AG04450 (cell line): ENCODE data around the gene GNB5. TPM values are rescaled to one million over a fixed set of nuclear protein-coding genes. Genes with fewer than 3 reads are reported as not detected.
"Not testable (repeated sequence)": the region's sequence is repeated elsewhere in the genome, so short reads cannot be mapped to it uniquely, and the experiment has no call there.

Source experiments
- CTCF ChIA-PET: fragments of 300-600, 350-600 bp; formaldehyde crosslinking; extraction: SDS; loops from one replicate; lab custom pipeline; 2022; ENCODE audit warnings: antibody characterized with exemption, inconsistent platforms; lab: Charles Lee
- POLR2A ChIA-PET: fragments of 350-600 bp; formaldehyde crosslinking; extraction: SDS; loops from one replicate; lab custom pipeline; 2021; ENCODE audit warnings: antibody characterized with exemption, inconsistent platforms; lab: Yijun Ruan, JAX
- DNase-seq: peaks from one replicate; pipeline ENCODE4 v3.0.0-alpha.2; 2011; ENCODE audit warnings: low read depth, low spot score
- H3K27ac ChIP-seq: one replicate; pipeline ENCODE4 v1.5.1; 2012; ENCODE audit warnings: low read depth, low read length, control low read depth
- H3K27me3 ChIP-seq: one replicate; pipeline ENCODE4 v1.6.0; 2012; ENCODE audit warnings: low read length; ENCODE audit not compliant: control insufficient read depth, insufficient read depth
- H3K4me3 ChIP-seq: 2 replicates; pipeline ENCODE4 v1.5.1; 2011; ENCODE audit warnings: mild to moderate bottlenecking, low read depth, low read length, control low read depth
- H3K9me3 ChIP-seq: 2 replicates; pipeline ENCODE4 v1.5.1; 2012; ENCODE audit warnings: low read length; ENCODE audit not compliant: control insufficient read depth, insufficient read depth
- polyA plus RNA-seq: library from polyadenylated mRNA; depleted of rRNA; stranded (reverse); fragments of >200 nt; gene quantifications from 2 replicates; pipeline ENCODE4 v1.2.3, GENCODE V29; 2011
- TF ChIP-seq, protein P1 (sequence below): IDR thresholded peaks from 2 replicates; pipeline ENCODE4 v1.5.1; 2011; ENCODE audit warnings: low read depth, low read length, control low read depth, inconsistent platforms

Gene GNB5
- polyA plus RNA-seq, 1 experiment = 43.6 TPM

DNA sequence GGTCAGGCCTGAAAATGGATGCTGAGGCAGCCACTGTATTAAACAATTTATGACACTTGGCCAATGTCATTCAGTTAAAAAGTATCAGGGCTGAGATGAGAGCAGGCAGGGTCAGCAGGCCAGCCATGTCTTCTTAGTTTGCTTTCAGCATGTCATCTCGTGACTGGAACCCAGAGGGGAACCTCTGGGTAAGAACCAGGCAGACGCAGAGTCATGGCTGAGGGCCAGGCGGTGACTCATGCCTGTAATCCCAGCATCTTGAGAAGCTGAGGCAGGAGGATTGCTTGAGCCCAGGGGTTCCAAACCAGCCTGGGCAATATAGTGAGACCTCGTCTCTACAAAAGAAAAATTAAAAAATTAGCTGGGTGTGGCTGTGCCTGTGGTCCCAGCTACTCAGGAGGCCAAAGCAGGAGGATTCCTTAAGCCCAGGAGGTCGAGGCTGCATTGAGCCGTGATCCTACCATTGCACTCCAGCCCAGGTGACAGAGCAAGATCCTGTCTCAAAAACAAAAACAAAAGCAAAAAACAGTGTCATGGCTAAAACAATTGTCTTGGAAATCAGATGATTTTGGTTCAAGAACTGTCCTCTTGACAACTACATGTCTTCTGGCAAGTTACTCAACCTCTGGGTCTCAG is 90.3 kb downstream of the GNB5 start:
- CTCF ChIA-PET = no interaction called here

DNA sequence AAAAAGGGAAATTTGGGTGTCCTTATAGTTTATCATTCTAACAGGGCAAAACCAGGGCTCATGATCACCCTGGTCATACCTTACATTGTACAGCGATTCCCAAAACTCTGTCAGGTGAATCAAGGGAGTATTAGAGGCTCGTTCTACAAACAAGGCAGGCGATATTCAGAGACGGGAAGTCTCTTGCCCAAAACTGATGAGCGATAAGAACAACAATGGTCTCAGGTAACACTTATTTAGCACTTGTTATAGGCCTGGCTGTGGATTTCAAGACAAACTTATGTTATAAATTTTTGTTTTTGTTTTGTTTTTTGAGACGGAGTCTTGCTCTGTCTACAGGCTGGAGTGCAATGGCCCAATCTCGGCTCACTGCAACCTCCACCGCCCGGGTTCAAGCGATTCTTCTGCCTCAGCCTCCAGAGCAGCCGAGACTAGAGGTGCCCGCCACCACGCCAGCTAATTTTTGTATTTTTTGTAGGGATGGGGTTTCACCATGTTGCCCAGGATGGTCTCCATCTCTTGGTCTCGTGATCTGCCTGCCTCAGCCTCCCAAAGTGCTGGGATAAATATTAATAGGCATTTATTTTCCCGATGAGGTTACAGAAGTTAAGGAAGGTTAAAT is 91.4 kb downstream of the GNB5 start:
- Histone ChIP-seq H3K4me3 (no peak overlapping the region), H3K27ac (no peak overlapping the region), H3K9me3 (no peaks in the 10 kb centered on the region; the same call in 1 of the 2 replicates), H3K27me3 (no peaks in the 10 kb centered on the region)
- ChIA-PET POLR2A (no interaction called here), CTCF (interaction anchor here (1.6 kb wide), 1 partner anchor 21 kb away, joined by 4 read pairs; no protein-coding TSS in a partner anchor)
- DNase-seq = no peak
- TF ChIP-seq, protein P1, sequence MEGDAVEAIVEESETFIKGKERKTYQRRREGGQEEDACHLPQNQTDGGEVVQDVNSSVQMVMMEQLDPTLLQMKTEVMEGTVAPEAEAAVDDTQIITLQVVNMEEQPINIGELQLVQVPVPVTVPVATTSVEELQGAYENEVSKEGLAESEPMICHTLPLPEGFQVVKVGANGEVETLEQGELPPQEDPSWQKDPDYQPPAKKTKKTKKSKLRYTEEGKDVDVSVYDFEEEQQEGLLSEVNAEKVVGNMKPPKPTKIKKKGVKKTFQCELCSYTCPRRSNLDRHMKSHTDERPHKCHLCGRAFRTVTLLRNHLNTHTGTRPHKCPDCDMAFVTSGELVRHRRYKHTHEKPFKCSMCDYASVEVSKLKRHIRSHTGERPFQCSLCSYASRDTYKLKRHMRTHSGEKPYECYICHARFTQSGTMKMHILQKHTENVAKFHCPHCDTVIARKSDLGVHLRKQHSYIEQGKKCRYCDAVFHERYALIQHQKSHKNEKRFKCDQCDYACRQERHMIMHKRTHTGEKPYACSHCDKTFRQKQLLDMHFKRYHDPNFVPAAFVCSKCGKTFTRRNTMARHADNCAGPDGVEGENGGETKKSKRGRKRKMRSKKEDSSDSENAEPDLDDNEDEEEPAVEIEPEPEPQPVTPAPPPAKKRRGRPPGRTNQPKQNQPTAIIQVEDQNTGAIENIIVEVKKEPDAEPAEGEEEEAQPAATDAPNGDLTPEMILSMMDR = no peak

More for the DNA sequence above, 90.3 kb downstream of the GNB5 start:
- TF ChIP-seq, protein P1 = no peak
- H3K9me3 ChIP-seq = no peaks in the 10 kb centered on the region; the same call in 1 of the 2 replicates
- no peak overlapping the region for H3K27ac ChIP-seq
- no peak overlapping the region for H3K4me3 ChIP-seq
- no peaks in the 10 kb centered on the region for H3K27me3 ChIP-seq
- POLR2A ChIA-PET = no interaction called here
- peak; percentile 74 for DNase-seq

DNA sequence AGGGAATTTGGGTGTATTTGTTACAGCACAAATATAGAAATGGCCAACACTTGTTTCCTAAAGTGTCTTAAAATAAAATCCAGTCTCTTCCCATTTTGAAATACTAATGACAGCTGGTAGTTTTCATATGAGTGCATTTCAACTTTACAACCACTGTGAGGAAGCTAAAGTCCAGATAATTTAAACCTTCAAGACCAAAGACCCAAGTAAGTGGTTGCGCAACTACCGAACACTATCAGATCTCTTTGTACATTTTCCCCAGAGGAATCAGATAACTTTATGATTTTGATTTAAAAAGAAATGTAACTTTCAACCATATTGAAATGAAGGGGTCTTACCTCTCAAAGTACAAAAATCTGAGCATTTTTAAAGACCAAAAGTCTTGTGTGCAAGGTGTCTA is 92.9 kb downstream of the GNB5 start:
- H3K27me3 ChIP-seq = no peaks in the 10 kb centered on the region
- H3K4me3 ChIP-seq = no peak overlapping the region
- TF ChIP-seq, protein P1 = no peak
- H3K9me3 ChIP-seq = no peaks in the 10 kb centered on the region; the same call in 1 of the 2 replicates
- ChIA-PET CTCF (interaction anchor here (1.3 to 1.6 kb wide), 2 partner anchors 19 to 20 kb away, joined by 4 read pairs; no protein-coding TSS in a partner anchor), POLR2A (interaction anchor here (0.7 to 1.1 kb wide), 2 partner anchors 76 to 126 kb away, joined by 3 to 4 read pairs; partner anchors contain the start of gene LEO1)
- no peak for DNase-seq
- H3K27ac ChIP-seq = no peak overlapping the region

DNA sequence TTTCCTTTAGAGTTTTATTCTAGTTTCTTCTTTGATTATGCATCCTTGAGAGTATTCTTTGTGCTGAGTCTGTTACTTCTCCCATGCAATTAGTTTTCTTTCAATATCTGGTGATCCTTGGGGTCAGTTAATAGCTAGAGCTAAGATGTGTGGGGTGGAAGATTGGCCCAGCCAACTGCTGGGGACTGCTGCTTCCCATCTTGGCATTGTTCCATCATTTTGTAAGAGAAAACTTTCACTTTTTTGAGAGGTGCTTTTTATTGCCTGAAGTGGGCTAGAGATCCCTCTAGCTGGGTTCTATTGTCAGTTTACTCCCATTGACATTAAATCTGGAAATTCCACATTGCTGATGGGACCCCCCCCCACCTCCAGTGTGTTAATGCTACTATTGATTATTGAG is 94.0 kb downstream of the GNB5 start:
- H3K27ac ChIP-seq = no peak overlapping the region
- ChIA-PET POLR2A (interaction anchor here (1.1 kb wide), 1 partner anchor 125 kb away, joined by 4 read pairs; the partner anchor contains the start of gene LEO1), CTCF (interaction anchor here (0.8 to 1.6 kb wide), 4 partner anchors 18 to 125 kb away, joined by 3 to 10 read pairs (median 4); partner anchors contain the start of gene LEO1)
- H3K4me3 ChIP-seq = no peak overlapping the region
- no peaks in the 10 kb centered on the region for H3K27me3 ChIP-seq
- no peak for DNase-seq
- TF ChIP-seq, protein P1 = no peak
- H3K9me3 ChIP-seq = no peaks in the 10 kb centered on the region; the same call in 1 of the 2 replicates

DNA sequence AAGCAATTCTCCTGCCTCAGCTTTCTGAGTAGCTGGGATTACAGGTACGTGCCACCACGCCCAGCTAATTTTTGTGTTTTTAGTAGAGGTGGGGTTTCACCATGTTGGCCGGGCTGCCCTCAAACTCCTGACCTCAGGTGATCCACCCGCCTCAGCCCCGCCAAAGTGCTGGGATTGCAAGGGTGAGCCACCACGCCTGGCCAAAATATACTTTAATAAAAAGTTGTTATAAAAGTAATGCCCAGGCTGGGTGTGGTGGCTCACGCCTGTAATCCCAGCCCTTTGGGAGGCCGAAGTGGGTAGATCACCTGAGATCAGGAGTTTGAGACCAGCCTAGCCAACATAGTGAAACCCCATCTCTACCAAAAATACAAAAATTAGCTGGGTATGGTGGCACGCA is 94.7 kb downstream of the GNB5 start:
- H3K9me3 ChIP-seq, POLR2A ChIA-PET, H3K27ac ChIP-seq, H3K4me3 ChIP-seq, DNase-seq, H3K27me3 ChIP-seq: not testable (repeated sequence)
- CTCF ChIA-PET = interaction anchor here (1.6 kb wide), 1 partner anchor 43 kb away, joined by 10 read pairs; no protein-coding TSS in a partner anchor
